ENCODE measurements around the gene SEPHS2. TPM values are rescaled to one million over a fixed set of nuclear protein-coding genes. Genes with fewer than 3 reads are reported as not detected.

Gene SEPHS2
- total RNA-seq (2021; fragmentation: NEBNext Ultra II Directional; extraction: Animal tissue kit (Norgen Biotek cat#: 25700)) = 61.8 and 62.0 TPM in 2 replicates
- 27.5 and 28.2 TPM in 2 replicates for polyA plus RNA-seq (2011; rRNA removed)
- polyA plus RNA-seq (2011; cell fraction: cytosol; rRNA removed) = 46.0 TPM
- polyA plus RNA-seq (2011; cell fraction: nucleus; rRNA removed) = 19.7 TPM
- polyA plus RNA-seq (2012, experiment 1 of 2) = 44.1 to 49.7 TPM (median 47.1 TPM) in 4 replicates
- 15.9 TPM for polyA plus RNA-seq (2012, experiment 2 of 2)
- polyA plus RNA-seq (2013, experiment 1 of 2) = 36.3 TPM
- polyA plus RNA-seq (2013, experiment 2 of 2) = 38.0 TPM
- 38.7 and 52.0 TPM in 2 replicates for polyA minus RNA-seq (2011; rRNA and poly(A)+ RNA removed)
- 18.6 TPM for polyA minus RNA-seq (2011; cell fraction: cytosol; rRNA and poly(A)+ RNA removed)
- polyA minus RNA-seq (2011; cell fraction: nucleus; rRNA and poly(A)+ RNA removed) = 20.7 TPM
- long read RNA-seq, experiment 1, transcript SEPHS2-201 (1 exons, 2,551 nt) = major isoform, 83 of 83 reads
- long read RNA-seq, experiment 1, partial matches to known transcripts = 0 of 83 reads
- long read RNA-seq, experiment 1, other reads (novel, unspliced or antisense) = 0 of 83 reads
- long read RNA-seq, experiment 2, transcript SEPHS2-201 (1 exons, 2,551 nt) = major isoform, 9 of 9 reads
- long read RNA-seq, experiment 2, partial matches to known transcripts = 0 of 9 reads
- long read RNA-seq, experiment 2, other reads (novel, unspliced or antisense) = 0 of 9 reads

DNA sequence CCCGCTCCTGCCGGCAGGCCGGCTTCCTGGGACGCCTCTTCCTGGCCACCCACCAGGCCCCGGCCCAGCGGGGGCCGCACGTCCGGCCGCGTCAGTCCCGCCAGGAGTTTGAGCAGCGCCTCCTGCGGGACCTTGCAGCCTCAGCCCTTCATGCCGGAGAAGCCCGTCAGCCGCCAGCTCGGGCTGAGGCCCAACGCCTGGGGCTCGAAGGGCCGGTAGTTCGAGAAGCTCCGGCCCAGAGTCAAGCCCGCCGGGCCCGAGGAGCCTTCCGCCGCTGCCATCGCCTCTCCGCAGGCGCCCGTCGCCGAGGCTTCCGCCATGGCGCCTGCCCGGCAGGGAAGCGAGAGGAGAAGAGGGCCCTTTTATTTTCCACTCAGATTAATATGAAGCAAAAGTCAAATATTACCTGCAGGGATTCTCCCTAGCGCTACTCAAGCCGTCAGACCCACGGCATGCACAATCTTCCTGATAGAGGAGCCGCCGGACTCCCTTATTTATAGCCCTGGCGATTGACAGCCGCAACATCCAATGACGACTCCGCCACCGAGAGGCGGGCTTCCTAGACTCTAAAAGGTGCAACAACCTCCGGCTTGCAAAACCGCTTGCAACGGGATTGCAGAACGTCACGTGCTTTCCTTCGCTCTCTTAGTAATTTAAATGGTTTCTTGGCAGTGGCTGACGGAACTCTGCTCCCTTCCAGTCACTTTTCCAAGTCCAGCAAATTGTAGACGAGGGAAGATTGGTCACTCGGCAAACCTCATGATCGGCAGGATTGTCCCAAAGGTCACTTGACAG, at the start of gene SEPHS2:
Gene SEPHS2 (minus strand): TSS at position 467 of the 795 bp plus-strand sequence. CDS start 147 bp downstream, at position 320.
- Histone ChIP-seq H2BK120ac (replicated peaks; ENCODE audit: low read depth, low read length) (no peak within 1 kb of the TSS), H3K79me1 (ENCODE audit: low read depth, low read length) (peaks cover 9% of the 10 kb centered on the region), H3K36me3 (ENCODE audit: control insufficient read depth in 2 of 4, insufficient read depth in 4 of 4, low read length in 3 of 4) (peaks cover 0 to 13% (median 0%) of the 10 kb centered on the region in 4 experiments; a peak in 1 of 8 replicates), H3K4me3 (ENCODE audit: extremely low read depth in 1 of 4, insufficient read depth in 2 of 4, low read depth in 3 of 4, low read length in 4 of 4) (peak within 1 kb of the TSS; percentile 71 to 86 (median 78)), H3K23me2 (ENCODE audit: low read depth, low read length) (peaks cover 6% of the 10 kb centered on the region), H2AK5ac (ENCODE audit: low read depth, low read length) (peak within 1 kb of the TSS; percentile 84; the same call in 1 of the 2 replicates), H3K4me1 (replicated peaks in 1 of 4; ENCODE audit: control insufficient read depth in 3 of 4, insufficient read depth in 4 of 4, low read length in 3 of 4) (peaks cover 0 to 9% (median 6%) of the 10 kb centered on the region in 4 experiments; a peak in 5 of 7 replicates), H3K9me3 (ENCODE audit: insufficient read depth in 2 of 2, low read depth in 1 of 2, low read length in 1 of 2) (no peaks in the 10 kb centered on the region), H2BK5ac (ENCODE audit: low read depth, low read length) (peak within 1 kb of the TSS; percentile 52; the same call in 1 of the 2 replicates), H3K4me2 (ENCODE audit: insufficient read depth in 1 of 2, low read depth in 2 of 2, low read length in 2 of 2) (peak within 1 kb of the TSS; percentile 80 to 89), H4K20me1 (replicated peaks in 1 of 2; ENCODE audit: control insufficient read depth in 1 of 2, insufficient read depth in 2 of 2, low read length in 2 of 2) (peaks cover 0 to 3% of the 10 kb centered on the region in 2 experiments), H4K91ac (replicated peaks; ENCODE audit: insufficient read length, low read length) (peak within 1 kb of the TSS; percentile 63), H3K79me2 (ENCODE audit: control insufficient read depth in 1 of 2, insufficient read depth in 2 of 2, low read length in 2 of 2) (peaks cover 0 to 12% of the 10 kb centered on the region in 2 experiments; a peak in 1 of 4 replicates), H4K8ac (ENCODE audit: extremely low read depth, insufficient read depth, low read length) (peak within 1 kb of the TSS; percentile 90), H3K18ac (ENCODE audit: extremely low read depth, low read length) (peak within 1 kb of the TSS; percentile 78), H3K27me3 (replicated peaks in 1 of 4; ENCODE audit: control insufficient read depth in 3 of 4, extremely low read depth in 1 of 4, insufficient read depth in 3 of 4, low read length in 3 of 4) (peaks cover 0 to 4% (median 1%) of the 10 kb centered on the region in 4 experiments; a peak in 1 of 7 replicates), H3K4ac (replicated peaks; ENCODE audit: insufficient read length, low read depth, low read length) (no peak within 1 kb of the TSS), H3K9ac (replicated peaks in 1 of 4; ENCODE audit: extremely low read depth in 1 of 4, low read depth in 3 of 4, low read length in 3 of 4) (peak within 1 kb of the TSS in 3 of 4 experiments; percentile 60 to 77 (median 63); a peak in 6 of 7 replicates), H3K27ac (ENCODE audit: low read depth, low read length) (peak within 1 kb of the TSS; percentile 44; the same call in 1 of the 2 replicates), H2BK12ac (ENCODE audit: low read depth, low read length) (peak within 1 kb of the TSS; percentile 45), H2AFZ (ENCODE audit: low read length) (peak within 1 kb of the TSS; percentile 97), H3K14ac (ENCODE audit: insufficient read length) (no peak within 1 kb of the TSS), H2BK20ac (ENCODE audit: low read length) (no peak within 1 kb of the TSS), H3K56ac (replicated peaks; ENCODE audit: insufficient read length, low read depth, low read length) (peak within 1 kb of the TSS; percentile 92), H3K23ac (ENCODE audit: insufficient read length) (no peak within 1 kb of the TSS), H2BK15ac (ENCODE audit: low read length) (0 out of 2 replicates have a peak within 1 kb of the TSS, but pooled peaks have one; percentile 36), H4K5ac (ENCODE audit: insufficient read length, low read depth, low read length) (peak within 1 kb of the TSS; percentile 35)
- ChIA-PET CTCF (ENCODE audit: partially characterized antibody) (interaction anchor here (0.6 to 3.3 kb wide), 2 partner anchors 150 to 170 kb away, joined by 3 to 18 read pairs; no protein-coding TSS in a partner anchor), POLR2A (ENCODE audit: partially characterized antibody) (interaction anchor here (0.8 to 1.8 kb wide), 11 partner anchors 9 to 165 kb away, joined by 3 to 10 read pairs (median 4); partner anchors contain the start of genes CD2BP2, DCTPP1, ZNF688 and ZNF689)
- WGBS, 2 experiments (ENCODE audit: extremely low coverage in 1 of 2, insufficient coverage in 1 of 2, insufficient read length in 1 of 2, insufficient replicate concordance in 2 of 2, low coverage in 1 of 2, low lambda C conversion rate in 2 of 2, missing lambda C conversion rate in 1 of 2) = 4% methylated on average over 59 of the region's 59 CpGs; no CpG with 5 or more reads in 1 of the 2 experiments
- no peak for FAIRE-seq
- peak; percentile 96 to 97 for DNase-seq (ENCODE audit: low read depth in 1 of 2, low spot score in 2 of 2)
- TF ChIP-seq SIX5 (IDR thresholded peaks at IDR 0.05; ENCODE audit: low read depth, low read length) (no peak), USF2 (IDR thresholded peaks at IDR 0.05; ENCODE audit: low read length) (peak; percentile 73), SIRT6 (IDR thresholded peaks at IDR 0.05; ENCODE audit: low read length) (no peak), TBP (IDR thresholded peaks at IDR 0.05; ENCODE audit: low read depth, low read length) (peak; percentile 96)
- TF ChIP-seq, protein P1, sequence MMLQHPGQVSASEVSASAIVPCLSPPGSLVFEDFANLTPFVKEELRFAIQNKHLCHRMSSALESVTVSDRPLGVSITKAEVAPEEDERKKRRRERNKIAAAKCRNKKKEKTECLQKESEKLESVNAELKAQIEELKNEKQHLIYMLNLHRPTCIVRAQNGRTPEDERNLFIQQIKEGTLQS (IDR thresholded peaks at IDR 0.05; ENCODE audit: insufficient read depth, low read depth, low read length) = no peak
